PC-3 (cell line): ENCODE data around the gene ERGIC1.

ENCODE experiments used
- EZH2phosphoT487 ChIP-seq: fragments of 300-600 bp; sonication (generic); IDR thresholded peaks from 2 replicates; pipeline ENCODE4 v1.6.1; 2018; ENCODE audit warnings: mild to moderate bottlenecking, antibody characterized with exemption, low read length, borderline replicate concordance
- TF ChIP-seq, protein P1 (sequence below): fragments of 300-600 bp; sonication (generic); conservative IDR thresholded peaks from 2 replicates; pipeline ENCODE4 v1.5.1; 2017; ENCODE audit warnings: antibody characterized with exemption, low read depth, mild to moderate bottlenecking, low read length

DNA sequence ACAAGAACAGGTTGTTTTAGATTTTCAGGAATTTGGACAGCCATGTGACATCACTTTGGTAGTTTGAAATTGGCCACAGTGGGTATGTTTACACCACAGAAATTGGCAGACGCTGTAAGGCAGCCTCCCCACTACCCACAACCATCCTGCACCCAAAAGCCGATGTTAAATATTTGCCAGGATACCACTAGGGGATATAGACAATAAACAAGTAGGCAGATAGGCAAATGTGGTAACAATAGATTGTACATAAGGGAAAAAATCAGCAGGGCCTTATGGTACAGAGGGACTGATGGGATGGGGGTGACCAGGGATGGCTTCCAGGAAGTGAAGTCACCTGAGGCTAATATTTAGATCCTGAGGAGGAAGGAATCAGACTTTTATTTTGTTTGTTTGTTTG, 31.9 kb upstream of the ERGIC1 start:
- no peak for TF ChIP-seq EZH2phosphoT487
- TF ChIP-seq, protein P1, sequence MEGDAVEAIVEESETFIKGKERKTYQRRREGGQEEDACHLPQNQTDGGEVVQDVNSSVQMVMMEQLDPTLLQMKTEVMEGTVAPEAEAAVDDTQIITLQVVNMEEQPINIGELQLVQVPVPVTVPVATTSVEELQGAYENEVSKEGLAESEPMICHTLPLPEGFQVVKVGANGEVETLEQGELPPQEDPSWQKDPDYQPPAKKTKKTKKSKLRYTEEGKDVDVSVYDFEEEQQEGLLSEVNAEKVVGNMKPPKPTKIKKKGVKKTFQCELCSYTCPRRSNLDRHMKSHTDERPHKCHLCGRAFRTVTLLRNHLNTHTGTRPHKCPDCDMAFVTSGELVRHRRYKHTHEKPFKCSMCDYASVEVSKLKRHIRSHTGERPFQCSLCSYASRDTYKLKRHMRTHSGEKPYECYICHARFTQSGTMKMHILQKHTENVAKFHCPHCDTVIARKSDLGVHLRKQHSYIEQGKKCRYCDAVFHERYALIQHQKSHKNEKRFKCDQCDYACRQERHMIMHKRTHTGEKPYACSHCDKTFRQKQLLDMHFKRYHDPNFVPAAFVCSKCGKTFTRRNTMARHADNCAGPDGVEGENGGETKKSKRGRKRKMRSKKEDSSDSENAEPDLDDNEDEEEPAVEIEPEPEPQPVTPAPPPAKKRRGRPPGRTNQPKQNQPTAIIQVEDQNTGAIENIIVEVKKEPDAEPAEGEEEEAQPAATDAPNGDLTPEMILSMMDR: no peak
